Panc1 (cell line): Measurements from ENCODE around the gene JUN. TPM values are rescaled to one million over a fixed set of nuclear protein-coding genes. Genes with fewer than 3 reads are reported as not detected.

Source experiments
- ATAC-seq: fragments of 200-7000 bp; cut with Tn5 transposase; 2 replicates; pipeline ENCODE4 v1.9.1; 2020; ENCODE audit warnings: mild to moderate bottlenecking, moderate library complexity
- BruUV-seq: library from RNA; stranded (reverse); fragments of 400-500 nt; replicated peaks from 2 replicates; lab custom pipeline; 2021; lab: Mats Ljungman, UMichigan
- CTCF ChIA-PET: fragments of 300-600 bp; sonication (Branson Sonifier 250); formaldehyde crosslinking; loops from one replicate; lab custom pipeline; 2022; ENCODE audit warnings: antibody characterized with exemption; lab: Charles Lee
- POLR2A ChIA-PET: fragments of 300-600 bp; sonication (Branson Sonifier 250); formaldehyde crosslinking; loops from one replicate; lab custom pipeline; 2022; ENCODE audit warnings: antibody characterized with exemption; lab: Charles Lee
- DNase-seq: peaks from one replicate; pipeline ENCODE4 v3.0.0-alpha.2; 2010; ENCODE audit warnings: low read depth, low spot score
- H3K27ac ChIP-seq: 2 replicates; pipeline ENCODE4 v1.5.1; 2011; ENCODE audit warnings: mild to moderate bottlenecking, low read length, inconsistent platforms
- H3K27me3 ChIP-seq: fragments of 200-500 bp; sonication (Bioruptor generic); 2 replicates; pipeline ENCODE4 v1.6.0; 2014; ENCODE audit warnings: low read length, inconsistent platforms; ENCODE audit not compliant: control insufficient read depth, insufficient read depth
- H3K36me3 ChIP-seq: fragments of 200-500 bp; sonication (Bioruptor generic); 2 replicates; pipeline ENCODE4 v1.5.1; 2014; ENCODE audit warnings: inconsistent platforms, mild to moderate bottlenecking, low read length, moderate library complexity; ENCODE audit not compliant: control insufficient read depth, insufficient read depth
- H3K4me1 ChIP-seq: 2 replicates; pipeline ENCODE4 v1.5.1; 2011; ENCODE audit warnings: inconsistent platforms, mild to moderate bottlenecking, low read length, moderate library complexity; ENCODE audit not compliant: control insufficient read depth, insufficient read depth
- H3K4me3 ChIP-seq, 2 experiments: 2 replicates each; pipeline ENCODE4 v1.5.1; 2011 to 2012; ENCODE audit warnings: low read depth in 2 of 2, low read length in 2 of 2, mild to moderate bottlenecking in 2 of 2, inconsistent platforms in 1 of 2, moderate library complexity in 1 of 2
- H3K9me3 ChIP-seq: fragments of 200-500 bp; sonication (Bioruptor generic); 2 replicates; pipeline ENCODE4 v1.5.1; 2014; ENCODE audit warnings: low read depth, mild to moderate bottlenecking, inconsistent platforms, low read length, moderate library complexity; ENCODE audit not compliant: control insufficient read depth, insufficient read depth
- POLR2AphosphoS5 ChIP-seq: IDR thresholded peaks from 2 replicates; pipeline ENCODE4 v1.6.1; 2012; ENCODE audit warnings: mild to moderate bottlenecking, low read depth, low read length, moderate library complexity
- SIN3A ChIP-seq: IDR thresholded peaks from 2 replicates; pipeline ENCODE4 v1.6.1; 2012; ENCODE audit warnings: low read depth, mild to moderate bottlenecking, low read length, moderate library complexity, borderline replicate concordance; ENCODE audit not compliant: insufficient read depth
- TCF7L2 ChIP-seq: IDR thresholded peaks from 2 replicates; pipeline ENCODE4 v1.6.1; 2011; ENCODE audit warnings: mild to moderate bottlenecking, low read depth, low read length, inconsistent platforms
- in situ Hi-C: cut with HindIII; loops from 2 replicates; pipeline ENCODE4 v1.10.0; 2016; ENCODE audit warnings: low sequenced_read_pairs, low pct_unique_long_range_greater_than_20kb
- intact Hi-C: fragments of 100-400 bp; cut with micrococcal nuclease; formaldehyde crosslinking; loops from one replicate; pipeline ENCODE4 v1.10.0; 2022; ENCODE audit not compliant: unreplicated experiment
- total RNA-seq: library from RNA; stranded (reverse); gene quantifications from one replicate; pipeline ENCODE4 v1.2.1, GENCODE V29; 2021; ENCODE audit not compliant: unreplicated experiment
- TF ChIP-seq, protein P1 (sequence below): fragments of 450-650 bp; IDR thresholded peaks from 2 replicates; pipeline ENCODE4 v1.5.1; 2017; ENCODE audit warnings: mild to moderate bottlenecking
- TF ChIP-seq, protein P2 (sequence below), 2 experiments: IDR thresholded peaks; 2 replicates each; pipeline ENCODE4 v1.6.1; 2011 to 2012; ENCODE audit warnings: low read depth in 2 of 2, control low read depth in 1 of 2, low read length in 1 of 2, mild to moderate bottlenecking in 1 of 2, moderate library complexity in 1 of 2; ENCODE audit not compliant: insufficient read depth in 1 of 2

The JUN gene
- total RNA-seq, 1 experiment from 2014 or later: 70.0 TPM

DNA sequence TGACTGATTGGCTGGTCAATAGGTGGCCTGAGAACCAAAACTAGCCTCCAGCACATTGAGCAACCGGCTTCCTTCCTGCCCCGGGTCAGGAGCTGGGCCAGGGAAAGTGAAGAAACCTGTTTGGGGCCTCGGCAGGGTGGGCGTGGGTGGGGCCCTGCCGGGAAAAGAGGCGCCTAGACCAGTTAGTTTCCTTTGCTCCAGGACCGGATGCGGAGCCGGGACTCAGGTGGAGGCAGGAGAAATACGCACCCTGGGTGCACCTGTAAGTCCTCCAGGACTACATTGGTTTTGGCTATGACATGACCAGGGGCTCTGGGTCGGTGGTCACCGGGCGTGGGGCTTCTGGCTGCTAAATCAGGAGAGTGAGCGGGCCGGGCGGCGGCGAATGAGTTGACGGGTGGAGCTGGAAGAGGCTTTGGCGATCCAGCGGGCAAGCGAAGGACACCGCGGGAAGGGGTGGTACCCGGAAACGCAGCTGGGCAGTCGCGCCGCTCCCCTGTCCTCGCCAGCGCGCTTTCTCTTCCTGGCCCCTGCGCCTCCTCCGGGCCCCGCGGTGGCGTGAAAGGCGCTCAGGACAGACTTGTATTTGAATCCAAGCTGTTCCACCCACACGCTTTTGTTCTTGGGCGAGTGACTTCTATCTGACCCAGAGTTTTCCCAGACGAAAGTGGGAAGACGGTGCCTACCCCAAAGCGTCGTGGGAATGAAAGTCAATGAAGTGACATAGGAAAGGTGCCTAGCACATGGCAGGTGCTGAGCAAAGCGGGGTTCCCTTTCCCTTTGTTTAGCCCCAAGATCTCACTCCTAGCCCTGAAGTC lies 30.6 kb upstream of the JUN start:
- intact Hi-C loops (no loop called here), in situ Hi-C loops (no loop called here)
- no peak for DNase-seq
- ChIA-PET CTCF (no interaction called here), POLR2A (no interaction called here)
- Histone ChIP-seq H3K36me3 (no peaks in the 10 kb centered on the region), H3K4me3 (no peak overlapping the region; a peak in 1 of 4 replicates), H3K27ac (peak overlapping the region; percentile 97), H3K27me3 (no peaks in the 10 kb centered on the region), H3K9me3 (no peaks in the 10 kb centered on the region), H3K4me1 (peaks cover 32% of the 10 kb centered on the region)
- no TSS peak for BruUV-seq
- TF ChIP-seq, protein P1, sequence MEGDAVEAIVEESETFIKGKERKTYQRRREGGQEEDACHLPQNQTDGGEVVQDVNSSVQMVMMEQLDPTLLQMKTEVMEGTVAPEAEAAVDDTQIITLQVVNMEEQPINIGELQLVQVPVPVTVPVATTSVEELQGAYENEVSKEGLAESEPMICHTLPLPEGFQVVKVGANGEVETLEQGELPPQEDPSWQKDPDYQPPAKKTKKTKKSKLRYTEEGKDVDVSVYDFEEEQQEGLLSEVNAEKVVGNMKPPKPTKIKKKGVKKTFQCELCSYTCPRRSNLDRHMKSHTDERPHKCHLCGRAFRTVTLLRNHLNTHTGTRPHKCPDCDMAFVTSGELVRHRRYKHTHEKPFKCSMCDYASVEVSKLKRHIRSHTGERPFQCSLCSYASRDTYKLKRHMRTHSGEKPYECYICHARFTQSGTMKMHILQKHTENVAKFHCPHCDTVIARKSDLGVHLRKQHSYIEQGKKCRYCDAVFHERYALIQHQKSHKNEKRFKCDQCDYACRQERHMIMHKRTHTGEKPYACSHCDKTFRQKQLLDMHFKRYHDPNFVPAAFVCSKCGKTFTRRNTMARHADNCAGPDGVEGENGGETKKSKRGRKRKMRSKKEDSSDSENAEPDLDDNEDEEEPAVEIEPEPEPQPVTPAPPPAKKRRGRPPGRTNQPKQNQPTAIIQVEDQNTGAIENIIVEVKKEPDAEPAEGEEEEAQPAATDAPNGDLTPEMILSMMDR: no peak
- TF ChIP-seq, protein P2, sequence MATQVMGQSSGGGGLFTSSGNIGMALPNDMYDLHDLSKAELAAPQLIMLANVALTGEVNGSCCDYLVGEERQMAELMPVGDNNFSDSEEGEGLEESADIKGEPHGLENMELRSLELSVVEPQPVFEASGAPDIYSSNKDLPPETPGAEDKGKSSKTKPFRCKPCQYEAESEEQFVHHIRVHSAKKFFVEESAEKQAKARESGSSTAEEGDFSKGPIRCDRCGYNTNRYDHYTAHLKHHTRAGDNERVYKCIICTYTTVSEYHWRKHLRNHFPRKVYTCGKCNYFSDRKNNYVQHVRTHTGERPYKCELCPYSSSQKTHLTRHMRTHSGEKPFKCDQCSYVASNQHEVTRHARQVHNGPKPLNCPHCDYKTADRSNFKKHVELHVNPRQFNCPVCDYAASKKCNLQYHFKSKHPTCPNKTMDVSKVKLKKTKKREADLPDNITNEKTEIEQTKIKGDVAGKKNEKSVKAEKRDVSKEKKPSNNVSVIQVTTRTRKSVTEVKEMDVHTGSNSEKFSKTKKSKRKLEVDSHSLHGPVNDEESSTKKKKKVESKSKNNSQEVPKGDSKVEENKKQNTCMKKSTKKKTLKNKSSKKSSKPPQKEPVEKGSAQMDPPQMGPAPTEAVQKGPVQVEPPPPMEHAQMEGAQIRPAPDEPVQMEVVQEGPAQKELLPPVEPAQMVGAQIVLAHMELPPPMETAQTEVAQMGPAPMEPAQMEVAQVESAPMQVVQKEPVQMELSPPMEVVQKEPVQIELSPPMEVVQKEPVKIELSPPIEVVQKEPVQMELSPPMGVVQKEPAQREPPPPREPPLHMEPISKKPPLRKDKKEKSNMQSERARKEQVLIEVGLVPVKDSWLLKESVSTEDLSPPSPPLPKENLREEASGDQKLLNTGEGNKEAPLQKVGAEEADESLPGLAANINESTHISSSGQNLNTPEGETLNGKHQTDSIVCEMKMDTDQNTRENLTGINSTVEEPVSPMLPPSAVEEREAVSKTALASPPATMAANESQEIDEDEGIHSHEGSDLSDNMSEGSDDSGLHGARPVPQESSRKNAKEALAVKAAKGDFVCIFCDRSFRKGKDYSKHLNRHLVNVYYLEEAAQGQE (IDR thresholded peaks at IDR 0.05; ENCODE audit: insufficient read depth in 1 of 2, low read depth in 2 of 2, low read length in 1 of 2): no peak
- TF ChIP-seq SIN3A (no peak), POLR2AphosphoS5 (no peak), TCF7L2 (no peak)
- no peak for ATAC-seq

DNA sequence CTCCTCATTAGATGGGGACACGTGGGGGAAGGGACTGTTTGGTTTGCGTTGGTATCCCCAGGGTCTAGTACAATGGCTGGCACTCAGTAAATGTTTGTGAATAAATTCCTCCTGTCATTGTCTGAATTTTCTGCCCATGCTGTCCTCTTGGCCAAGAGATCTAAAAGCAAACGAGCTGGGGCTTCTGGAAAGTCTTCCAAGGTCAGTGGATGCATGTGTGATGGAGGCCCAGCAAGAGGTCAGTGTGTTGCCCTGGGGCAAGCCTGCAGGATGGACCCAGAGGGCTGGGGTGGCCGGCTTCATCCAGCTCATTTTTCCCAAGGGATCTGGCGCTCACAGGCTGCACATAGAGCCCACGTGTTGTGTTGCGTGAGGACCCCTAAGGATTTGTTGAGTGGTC lies 30.0 kb upstream of the JUN start:
- H3K4me1 ChIP-seq: peaks cover 32% of the 10 kb centered on the region
- in situ Hi-C loops (no loop called here), intact Hi-C loops (no loop called here)
- ATAC-seq (no peak), DNase-seq (no peak)
- no peaks in the 10 kb centered on the region for H3K36me3 ChIP-seq
- no peaks in the 10 kb centered on the region for H3K27me3 ChIP-seq
- CTCF ChIA-PET: no interaction called here
- BruUV-seq: no TSS peak
- POLR2A ChIA-PET: no interaction called here
- H3K9me3 ChIP-seq: no peaks in the 10 kb centered on the region
- H3K4me3 ChIP-seq: no peak overlapping the region
- TF ChIP-seq, protein P1: no peak
- TF ChIP-seq, protein P2 (IDR thresholded peaks at IDR 0.05; ENCODE audit: insufficient read depth in 1 of 2, low read depth in 2 of 2, low read length in 1 of 2): no peak
- TF ChIP-seq SIN3A: no peak
- no peak for TF ChIP-seq POLR2AphosphoS5
- TF ChIP-seq TCF7L2: no peak
- peak overlapping the region; percentile 36 for H3K27ac ChIP-seq
